H1 (cell line): ENCODE data around the gene FOXO4. TPM values are rescaled to one million over a fixed set of nuclear protein-coding genes. Genes with fewer than 3 reads are reported as not detected.

Experiments
- polyA plus RNA-seq, 7 experiments: library from polyadenylated mRNA; depleted of rRNA in 3 of 7; stranded (reverse) in 5 of 7; unstranded in 2 of 7; fragments of >200 nt in 5 of 7; fragments of 200-250 nt in 2 of 7; gene quantifications; 1 replicate in 5 of 7; 2 replicates in 1 of 7; 4 replicates in 1 of 7; pipeline versions ENCODE4 v1.2.1 to v1.2.3, GENCODE V29; 2011 to 2013; ENCODE audit warnings: missing spikeins in 2 of 7, mixed read lengths in 2 of 7
- small RNA-seq: library from polyadenylated mRNA; stranded (forward); fragments of <200 nt; extraction: miRNeasy Mini kit (QIAGEN cat#:217004); gene quantifications from one replicate; pipeline ENCODE3, GENCODE V24; 2013; ENCODE audit not compliant: insufficient read depth
- total RNA-seq: library from RNA; stranded (reverse); fragmentation: NEBNext Ultra II Directional; extraction: Animal tissue kit (Norgen Biotek cat#: 25700); gene quantifications from 2 replicates; pipeline ENCODE4 v1.2.1, GENCODE V29; 2021

The FOXO4 gene
- total and polyA plus RNA-seq, 2 of the 8 experiments (the other 6 are each of a cell fraction or from before 2014, with no cell fraction given), result 12.3 to 57.4 TPM

Small RNAs within 50 kb of the gene (small RNA-seq; reads per million reads assigned to genes)
- gene CXorf65, result not detected

Other genes with a start within 250 kb of the FOXO4 start
- 0.61 and 0.74 TPM in 2 replicates for gene TEX11, start 187.1 kb upstream of the FOXO4 start, total RNA-seq
- gene TEX11, start 187.1 kb upstream of the FOXO4 start, polyA plus RNA-seq (2011; rRNA removed), result 0.05 and 0.11 TPM in 2 replicates
- 218 and 222 TPM in 2 replicates for gene SLC7A3, start 164.8 kb upstream of the FOXO4 start, total RNA-seq
- gene SLC7A3, start 164.8 kb upstream of the FOXO4 start, polyA plus RNA-seq (2011; rRNA removed), result 306 and 471 TPM in 2 replicates
- 74.2 and 81.2 TPM in 2 replicates for gene SNX12, start 27.5 kb upstream of the FOXO4 start, total RNA-seq
- 65.3 and 72.1 TPM in 2 replicates for gene SNX12, start 27.5 kb upstream of the FOXO4 start, polyA plus RNA-seq (2011; rRNA removed)
- gene CXorf65, start 10.9 kb downstream of the FOXO4 start, total RNA-seq, result not detected in 2 replicates
- gene CXorf65, start 10.9 kb downstream of the FOXO4 start, polyA plus RNA-seq (2011; rRNA removed), result not detected in 2 replicates
- not detected in 2 replicates for gene IL2RG, start 15.7 kb downstream of the FOXO4 start, total RNA-seq
- gene IL2RG, start 15.7 kb downstream of the FOXO4 start, polyA plus RNA-seq (2011; rRNA removed), result not detected in 2 replicates
- gene MED12, start 22.7 kb downstream of the FOXO4 start, total RNA-seq, result 43.5 and 48.9 TPM in 2 replicates
- gene MED12, start 22.7 kb downstream of the FOXO4 start, polyA plus RNA-seq (2011; rRNA removed), result 19.4 and 28.4 TPM in 2 replicates
- 14.8 and 15.3 TPM in 2 replicates for gene NLGN3, start 49.0 kb downstream of the FOXO4 start, total RNA-seq
- 12.0 and 15.0 TPM in 2 replicates for gene NLGN3, start 49.0 kb downstream of the FOXO4 start, polyA plus RNA-seq (2011; rRNA removed)
- gene GJB1, start 127.4 kb downstream of the FOXO4 start, total RNA-seq, result not detected in 2 replicates
- 0.06 and 0.14 TPM in 2 replicates for gene GJB1, start 127.4 kb downstream of the FOXO4 start, polyA plus RNA-seq (2011; rRNA removed)
- 82.0 and 86.4 TPM in 2 replicates for gene ZMYM3, start 158.3 kb downstream of the FOXO4 start, total RNA-seq
- gene ZMYM3, start 158.3 kb downstream of the FOXO4 start, polyA plus RNA-seq (2011; rRNA removed), result 56.7 and 79.2 TPM in 2 replicates
- 728 and 778 TPM in 2 replicates for gene NONO, start 187.8 kb downstream of the FOXO4 start, total RNA-seq
- gene NONO, start 187.8 kb downstream of the FOXO4 start, polyA plus RNA-seq (2011; rRNA removed), result 641 and 784 TPM in 2 replicates
- 5.1 and 5.2 TPM in 2 replicates for gene ITGB1BP2, start 205.9 kb downstream of the FOXO4 start, total RNA-seq
- 2.6 and 2.9 TPM in 2 replicates for gene ITGB1BP2, start 205.9 kb downstream of the FOXO4 start, polyA plus RNA-seq (2011; rRNA removed)